HuH-7.5 (cell line): ENCODE results near the gene OARD1.

Experiments
- DNase-seq: peaks from one replicate; pipeline ENCODE4 v3.0.0; 2011; ENCODE audit warnings: low spot score

The OARD1 gene

GRCh38 chr6:41047745-41048732, 24.1 kb downstream of the OARD1 start:
- DNase-seq: no peak

GRCh38 chr6:41047306-41047705, 24.9 kb downstream of the OARD1 start:
- DNase-seq: no peak

GRCh38 chr6:41046084-41046483, 26.1 kb downstream of the OARD1 start:
- no peak for DNase-seq

GRCh38 chr6:41045664-41046063, 26.5 kb downstream of the OARD1 start:
- DNase-seq: no peak

- no peak for DNase-seq
Observed at GRCh38 chr6:41043151-41043550, 29.0 kb downstream of the OARD1 start.

GRCh38 chr6:41042226-41043055, 29.7 kb downstream of the OARD1 start, which contains the start of gene TSPO2:
TSS of gene TSPO2 (plus strand) at chr6:41042467. CDS start at chr6:41042986, 519 bp downstream.
- DNase-seq: no peak

GRCh38 chr6:41040940-41041536, 31.1 kb downstream of the OARD1 start:
- no peak for DNase-seq

- peak; percentile 61 for DNase-seq
Observed at GRCh38 chr6:41040101-41040939, 31.8 kb downstream of the OARD1 start.

GRCh38 chr6:41039060-41039998, 32.8 kb downstream of the OARD1 start, which contains the start of gene UNC5CL:
TSS of gene UNC5CL (minus strand) at chr6:41039221. CDS start at chr6:41035074, 4,147 bp downstream.
- peak; percentile 46 for DNase-seq

GRCh38 chr6:41038205-41038604, 34.0 kb downstream of the OARD1 start:
- no peak for DNase-seq

- no peak for DNase-seq
Observed at GRCh38 chr6:41037107-41037900, 34.9 kb downstream of the OARD1 start.

GRCh38 chr6:41036601-41037000, 35.6 kb downstream of the OARD1 start:
- no peak for DNase-seq

- DNase-seq: no peak
Observed at GRCh38 chr6:41036186-41036585, 36.0 kb downstream of the OARD1 start.

- DNase-seq: no peak
Observed at GRCh38 chr6:41033776-41034175, 38.4 kb downstream of the OARD1 start.

- DNase-seq: no peak
Observed at GRCh38 chr6:41032830-41033229, 39.3 kb downstream of the OARD1 start.

- no peak for DNase-seq
Observed at GRCh38 chr6:41028561-41029412, 43.4 kb downstream of the OARD1 start.

GRCh38 chr6:41027799-41028560, 44.2 kb downstream of the OARD1 start:
- peak; percentile 63 for DNase-seq

- no peak for DNase-seq
Observed at GRCh38 chr6:41027241-41027640, 44.9 kb downstream of the OARD1 start.
